8988T (cell line): ENCODE measurements around the gene PDE4B.

Experiments
- DNase-seq: peaks from one replicate; pipeline ENCODE4 v3.0.0; 2011

Gene PDE4B

DNA sequence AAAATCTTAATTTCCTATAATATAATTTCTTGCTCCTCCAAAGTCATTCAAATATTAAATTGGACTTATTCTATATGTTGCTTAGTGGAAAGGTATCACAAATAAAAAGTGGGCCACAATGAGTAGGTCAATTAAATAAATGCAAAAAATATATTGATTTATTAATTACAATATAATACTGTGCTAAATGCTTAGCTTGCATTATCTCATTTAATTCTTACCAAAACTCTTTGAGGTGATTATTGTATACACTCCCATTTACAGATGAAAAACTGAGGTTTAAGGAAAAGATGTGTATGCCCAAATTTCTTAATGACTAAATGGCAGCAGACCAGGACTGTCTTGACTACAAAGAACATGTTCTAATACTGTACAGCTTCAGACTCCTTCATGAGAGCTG is 415.9 kb downstream of the PDE4B start:
- DNase-seq, result no peak

- no peak for DNase-seq
Observed at GRCh38 chr1:66210635-66211244, 418.0 kb downstream of the PDE4B start.

DNA sequence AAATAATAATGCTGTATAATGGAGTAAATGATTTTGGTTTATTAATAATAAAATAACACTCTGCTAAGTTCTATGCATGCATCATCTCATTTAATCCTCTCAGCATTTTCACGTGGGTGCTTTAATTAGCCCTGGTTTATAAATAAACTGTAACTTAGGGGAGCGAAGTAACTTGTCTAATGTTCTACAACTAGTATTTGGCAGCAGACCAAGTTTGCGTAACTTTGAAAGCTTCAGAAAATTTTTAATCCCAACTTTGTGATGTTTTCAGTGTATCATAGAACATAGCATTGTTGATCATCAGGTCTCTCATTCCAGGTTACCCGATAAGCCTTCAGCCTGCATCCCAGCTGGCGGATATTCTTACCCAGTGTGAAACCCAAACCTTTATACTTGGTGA is 418.8 kb downstream of the PDE4B start:
- DNase-seq, result no peak

GRCh38 chr1:66213491-66213890 is 420.8 kb downstream of the PDE4B start:
- DNase-seq, result no peak

- DNase-seq, result no peak
Observed at GRCh38 chr1:66214901-66215300, 422.2 kb downstream of the PDE4B start.

GRCh38 chr1:66217021-66217420 is 424.3 kb downstream of the PDE4B start:
- DNase-seq, result no peak

GRCh38 chr1:66217561-66217960 is 424.9 kb downstream of the PDE4B start:
- no peak for DNase-seq

- no peak for DNase-seq
Observed at GRCh38 chr1:66220477-66220876, 427.8 kb downstream of the PDE4B start.

- no peak for DNase-seq
Observed at GRCh38 chr1:66223681-66224080, 431.0 kb downstream of the PDE4B start.

GRCh38 chr1:66226985-66227384 is 434.3 kb downstream of the PDE4B start:
- no peak for DNase-seq

GRCh38 chr1:66227966-66228365 is 435.3 kb downstream of the PDE4B start:
- no peak for DNase-seq

GRCh38 chr1:66231217-66231616 is 438.5 kb downstream of the PDE4B start:
- no peak for DNase-seq

GRCh38 chr1:66231681-66232463 is 439.2 kb downstream of the PDE4B start:
- DNase-seq, result no peak

- no peak for DNase-seq
Observed at GRCh38 chr1:66237042-66237441, 444.3 kb downstream of the PDE4B start.

DNA sequence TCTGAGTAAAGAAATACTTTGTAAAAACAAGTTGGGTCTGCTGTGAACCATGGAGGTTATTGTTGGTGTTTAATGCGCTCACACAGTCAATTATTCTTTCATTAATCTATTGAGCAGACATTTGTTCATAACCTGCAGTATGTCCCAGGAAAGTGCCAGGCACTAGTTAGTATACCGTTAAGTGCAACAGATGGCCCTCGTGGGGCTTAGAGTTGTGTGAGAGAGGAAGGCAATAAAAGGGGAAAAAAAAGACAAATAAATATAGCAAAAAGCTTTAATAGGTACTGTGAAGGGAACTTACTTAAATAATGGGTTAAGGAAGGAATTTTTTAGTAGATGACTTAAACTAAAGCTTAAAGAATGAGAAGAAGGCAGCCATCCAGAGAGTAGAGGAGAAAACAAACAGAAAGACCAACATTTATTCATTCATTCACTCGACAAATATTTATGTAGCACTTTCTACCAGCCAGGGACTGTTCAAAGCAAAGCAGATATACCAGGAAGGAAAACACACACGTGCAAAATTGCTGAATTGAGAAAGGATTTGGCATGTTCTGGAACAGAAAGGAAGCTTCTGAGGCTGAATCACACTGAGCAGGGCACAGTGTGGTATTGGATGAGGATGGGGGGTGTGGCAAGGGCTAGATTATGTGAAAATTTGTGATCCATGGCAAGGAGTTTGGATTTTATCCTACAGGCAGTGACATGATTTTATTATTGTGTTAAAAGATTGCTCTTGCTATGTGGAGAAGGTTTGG is 445.2 kb downstream of the PDE4B start:
- no peak for DNase-seq

DNA sequence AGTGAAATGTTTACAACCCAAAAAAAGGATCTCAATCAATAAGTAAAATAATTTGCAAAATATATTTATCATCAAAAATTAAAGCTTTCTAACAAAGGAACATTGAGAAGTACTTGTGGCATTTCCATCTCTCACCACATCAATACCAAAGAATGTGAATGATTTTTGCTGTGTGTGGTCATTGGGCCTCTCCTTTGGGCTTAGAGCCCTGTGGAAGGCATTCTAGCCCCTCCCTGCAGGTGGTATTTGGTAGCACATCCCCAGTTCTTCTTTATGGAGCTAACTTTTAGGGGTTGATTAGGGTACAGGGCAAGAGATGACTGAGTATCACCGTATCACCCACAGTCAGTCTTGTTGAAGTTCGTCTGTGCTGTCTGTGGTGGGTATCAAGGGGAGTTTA is 447.1 kb downstream of the PDE4B start:
- no peak for DNase-seq

DNA sequence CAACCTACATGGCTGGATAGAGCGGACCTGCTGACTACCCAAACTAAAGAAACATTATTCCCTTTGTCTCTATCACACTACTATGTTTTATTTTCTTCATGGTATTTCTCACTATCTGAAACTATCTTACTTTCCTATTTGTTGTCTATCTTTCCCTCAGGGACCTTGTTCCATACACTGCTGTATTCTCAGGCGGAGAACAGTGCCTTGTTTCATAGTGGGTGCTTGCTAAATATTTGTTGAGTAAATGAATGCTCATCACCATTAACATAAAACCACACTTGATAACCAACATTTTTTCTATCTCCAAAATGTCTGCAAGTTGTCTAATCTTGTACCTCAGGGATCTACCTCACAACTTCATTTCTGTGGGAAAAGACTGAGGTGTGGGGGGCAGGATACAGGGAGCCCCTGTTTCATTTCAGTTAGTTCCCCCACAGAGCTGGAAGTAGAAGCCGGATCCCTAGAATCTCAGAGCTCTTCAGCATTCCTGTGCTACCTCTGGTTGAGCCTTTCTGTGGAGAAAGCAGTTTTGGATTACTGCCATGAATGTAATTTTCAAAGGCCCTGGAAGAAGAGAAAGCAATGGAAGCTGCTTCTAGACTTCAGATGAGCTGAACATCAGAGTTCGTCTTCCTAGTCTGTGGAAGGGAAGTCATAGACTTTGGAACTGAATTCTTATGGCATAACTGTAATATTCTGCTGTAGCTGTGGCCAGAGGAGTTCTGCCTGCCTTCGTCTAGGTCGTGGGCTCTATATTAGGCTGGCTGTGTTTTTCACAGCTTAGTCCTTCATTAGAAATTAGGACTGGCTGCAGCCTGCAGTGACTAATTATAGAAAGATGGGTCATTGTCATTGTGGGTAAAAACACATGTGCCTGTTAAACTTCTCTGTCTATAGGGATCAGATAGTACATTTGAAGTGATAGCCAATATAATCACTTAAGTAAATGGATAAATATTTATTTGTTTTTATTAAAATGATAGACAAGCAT is 448.1 kb downstream of the PDE4B start:
- DNase-seq, result no peak

GRCh38 chr1:66242646-66243547 is 450.2 kb downstream of the PDE4B start:
- peak; percentile 9 for DNase-seq

GRCh38 chr1:66243548-66244130 is 450.9 kb downstream of the PDE4B start:
- DNase-seq, result no peak

DNA sequence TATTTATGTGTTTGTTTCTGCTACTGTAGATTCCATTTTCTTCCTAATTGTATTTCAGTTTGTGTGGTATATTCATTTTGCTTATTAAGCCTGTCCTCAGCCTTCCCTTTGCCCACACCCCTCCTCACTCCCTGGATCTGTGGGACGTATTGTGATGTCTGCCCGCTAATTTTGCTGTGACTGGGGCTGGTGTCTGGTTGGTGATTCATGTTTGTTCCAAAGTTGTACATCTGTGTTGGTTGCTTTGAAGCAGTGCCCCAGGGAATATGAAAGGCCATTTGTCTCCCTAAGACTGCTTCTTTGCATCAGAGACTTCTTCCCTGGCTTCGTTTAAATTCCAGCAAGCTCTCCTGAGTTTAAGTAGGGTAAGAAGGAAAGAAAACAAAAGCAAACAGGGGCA is 451.7 kb downstream of the PDE4B start:
- DNase-seq, result no peak

- DNase-seq, result no peak
Observed at GRCh38 chr1:66245691-66246090, 453.0 kb downstream of the PDE4B start.
